ENCODE measurements around the gene ROMO1. TPM values are rescaled to one million over a fixed set of nuclear protein-coding genes. Genes with fewer than 3 reads are reported as not detected.
"Not testable (repeated sequence)": the region's sequence is repeated elsewhere in the genome, so short reads cannot be mapped to it uniquely, and the experiment has no call there.

The ROMO1 gene
- total RNA-seq, 1 experiment from 2014 or later, result 207 TPM

GRCh38 chr20:35686872-35687271, 12.3 kb upstream of the ROMO1 start:
- Mint-ChIP-seq H3K9me3 (peaks cover 19% of the 10 kb centered on the region in 2 experiments), H3K36me3 (ENCODE audit: insufficient read depth in 1 of 3, low read depth in 3 of 3) (peaks cover 32 to 46% (median 35%) of the 10 kb centered on the region in 3 experiments)
- not testable (repeated sequence) for H3K23me2 ChIP-seq (ENCODE audit: insufficient read length, low read depth, low read length, poor library complexity, severe bottlenecking); H2AK5ac ChIP-seq (ENCODE audit: insufficient read length, low read length); H3K23ac ChIP-seq (ENCODE audit: insufficient read length, low read depth, low read length); H3K4me2 ChIP-seq (ENCODE audit: insufficient read depth, insufficient read length, low read length); H3K9me3 ChIP-seq (ENCODE audit: control insufficient read depth, low read depth, low read length); H4K91ac ChIP-seq (ENCODE audit: insufficient read length, low read depth, low read length); H3K27me3 ChIP-seq (ENCODE audit: insufficient read depth, low read length); H2AFZ ChIP-seq (ENCODE audit: low read length); H3K27ac ChIP-seq (ENCODE audit: insufficient read length, low read depth, low read length); H3K4me3 Mint-ChIP-seq; H3K27me3 Mint-ChIP-seq (ENCODE audit: low read depth); H3K4me1 Mint-ChIP-seq; H3T11ph ChIP-seq (ENCODE audit: low read length); H3K79me1 ChIP-seq (ENCODE audit: insufficient read depth, low read depth, low read length, poor library complexity, severe bottlenecking); H3K4me1 ChIP-seq (ENCODE audit: insufficient read depth, low read length); H3K4ac ChIP-seq (ENCODE audit: low read depth, low read length); H3K18ac ChIP-seq (ENCODE audit: insufficient read length, low read depth, low read length); H2BK20ac ChIP-seq (ENCODE audit: low read depth, low read length, poor library complexity, severe bottlenecking); H2BK12ac ChIP-seq (ENCODE audit: insufficient read length, low read depth, low read length); H3K27ac Mint-ChIP-seq; H2BK15ac ChIP-seq (ENCODE audit: low read depth, low read length); H4K20me1 ChIP-seq (ENCODE audit: control insufficient read depth, insufficient read depth, insufficient read length); H4K5ac ChIP-seq (ENCODE audit: insufficient read length, low read depth, low read length); H4K8ac ChIP-seq (replicated peaks; ENCODE audit: insufficient read length, low read depth, low read length); H3K9ac ChIP-seq (ENCODE audit: extremely low read depth, insufficient read length, low read length); H2BK5ac ChIP-seq (ENCODE audit: insufficient read length, low read length); H3K56ac ChIP-seq (ENCODE audit: insufficient read length, low read depth, low read length); H3K14ac ChIP-seq (ENCODE audit: insufficient read depth, low read length); H2BK120ac ChIP-seq (ENCODE audit: low read depth, low read length, poor library complexity, severe bottlenecking); H3K79me2 ChIP-seq (ENCODE audit: insufficient read depth, low read length)
- DNase-seq, result peak; percentile 52
- no CpG with 5 or more reads among the region's 11 CpGs for WGBS (ENCODE audit: extremely low coverage, insufficient read length, low lambda C conversion rate)
- peak; percentile 62 for TF ChIP-seq CTCF (conservative IDR thresholded peaks at IDR 0.05)

Measured in H9 (cell line).